Spleen (tissue), 7 donors: Measurements from ENCODE around the gene ZBTB3.

Experiments used
- CTCF ChIP-seq, 11 experiments: fragments of 200-600 bp in 7 of 11; fragments of 450-650 bp in 4 of 11; sonication (generic) in 4 of 11; IDR thresholded peaks in 8 of 11; conservative IDR thresholded peaks in 3 of 11; 1 replicate in 7 of 11; 2 replicates in 4 of 11; pipeline versions ENCODE4 v1.4.0 to v1.8.0; 2016 to 2021; ENCODE audit warnings: antibody characterized with exemption in 11 of 11, inconsistent platforms in 4 of 11, mild to moderate bottlenecking in 1 of 11
- POLR2A ChIP-seq, 3 donors: fragments of 450-650 bp; IDR thresholded peaks; one replicate each; pipeline ENCODE4 v1.5.1; 2017; ENCODE audit warnings: antibody characterized with exemption in 3 of 3, mild to moderate bottlenecking in 1 of 3
- POLR2AphosphoS5 ChIP-seq, 3 donors: sonication (generic); formaldehyde crosslinking; IDR thresholded peaks; one replicate each; pipeline ENCODE4 v1.5.1; 2017; ENCODE audit warnings: antibody characterized with exemption in 3 of 3
- donor health status: DM: no; HTN: no; CAD: no; lungs with moderate emphysema.
- donor health status: DM: no; HTN: no; CAD: no.
- donor health status: DM: no; HTN: no; CAD: no.

DNA sequence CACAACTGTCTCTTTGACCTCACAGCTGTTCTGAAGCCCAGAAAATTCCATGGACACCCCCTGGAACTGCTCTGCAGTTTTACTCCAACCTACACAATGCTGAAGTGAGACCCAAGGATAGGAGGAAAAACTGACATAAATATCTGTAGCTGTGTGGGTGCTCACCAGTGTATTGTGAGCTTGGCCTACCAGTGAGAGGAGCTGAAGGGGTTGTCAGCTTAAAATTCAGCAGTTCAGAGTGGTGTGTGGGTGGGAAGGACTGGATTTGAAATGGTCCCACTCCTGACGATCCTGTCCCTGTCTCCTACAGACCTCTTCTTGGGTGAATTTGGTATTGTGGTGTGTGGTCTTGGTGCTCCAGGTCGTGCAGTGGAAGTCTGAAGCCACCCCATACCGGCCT lies 35.6 kb upstream of the ZBTB3 start:
- TF ChIP-seq CTCF (IDR thresholded peaks at IDR 0.05 in 8 of 11, conservative IDR thresholded peaks at IDR 0.05 in 3 of 11), result no peak
- TF ChIP-seq POLR2AphosphoS5 (IDR thresholded peaks at IDR 0.05), result no peak
- no peak for TF ChIP-seq POLR2A (IDR thresholded peaks at IDR 0.05)
